ENCODE data around the gene PPEF2.
"Not testable (repeated sequence)": the region's sequence is repeated elsewhere in the genome, so short reads cannot be mapped to it uniquely, and the experiment has no call there.

The PPEF2 gene, protein sequence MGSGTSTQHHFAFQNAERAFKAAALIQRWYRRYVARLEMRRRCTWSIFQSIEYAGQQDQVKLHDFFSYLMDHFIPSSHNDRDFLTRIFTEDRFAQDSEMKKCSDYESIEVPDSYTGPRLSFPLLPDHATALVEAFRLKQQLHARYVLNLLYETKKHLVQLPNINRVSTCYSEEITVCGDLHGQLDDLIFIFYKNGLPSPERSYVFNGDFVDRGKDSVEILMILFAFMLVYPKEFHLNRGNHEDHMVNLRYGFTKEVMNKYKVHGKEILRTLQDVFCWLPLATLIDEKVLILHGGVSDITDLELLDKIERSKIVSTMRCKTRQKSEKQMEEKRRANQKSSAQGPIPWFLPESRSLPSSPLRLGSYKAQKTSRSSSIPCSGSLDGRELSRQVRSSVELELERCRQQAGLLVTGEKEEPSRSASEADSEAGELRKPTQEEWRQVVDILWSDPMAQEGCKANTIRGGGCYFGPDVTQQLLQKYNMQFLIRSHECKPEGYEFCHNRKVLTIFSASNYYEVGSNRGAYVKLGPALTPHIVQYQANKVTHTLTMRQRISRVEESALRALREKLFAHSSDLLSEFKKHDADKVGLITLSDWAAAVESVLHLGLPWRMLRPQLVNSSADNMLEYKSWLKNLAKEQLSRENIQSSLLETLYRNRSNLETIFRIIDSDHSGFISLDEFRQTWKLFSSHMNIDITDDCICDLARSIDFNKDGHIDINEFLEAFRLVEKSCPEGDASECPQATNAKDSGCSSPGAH

GRCh38 chr4:75902352-75902751 lies at the start of gene PPEF2:
TSS of gene PPEF2 (minus strand) at chr4:75902452. CDS start at chr4:75896325, 6,127 bp downstream.
- no peak for DNase-seq

- no peak for DNase-seq
Measured at GRCh38 chr4:75950213-75950815, 48.1 kb upstream of the PPEF2 start.

GRCh38 chr4:75948822-75949444 lies 46.7 kb upstream of the PPEF2 start:
- no peak for DNase-seq

GRCh38 chr4:75940692-75941253 lies 38.5 kb upstream of the PPEF2 start, which contains the start of gene NAAA:
TSS of gene NAAA (minus strand) at chr4:75941013. CDS start at chr4:75940949, 64 bp downstream.
- peak; percentile 29 for DNase-seq

GRCh38 chr4:75939890-75940691 lies 37.8 kb upstream of the PPEF2 start:
- peak; percentile 29 for DNase-seq

GRCh38 chr4:75935628-75936027 lies 33.4 kb upstream of the PPEF2 start:
- no peak for DNase-seq

GRCh38 chr4:75930152-75930551 lies 27.9 kb upstream of the PPEF2 start:
- DNase-seq: no peak

DNA sequence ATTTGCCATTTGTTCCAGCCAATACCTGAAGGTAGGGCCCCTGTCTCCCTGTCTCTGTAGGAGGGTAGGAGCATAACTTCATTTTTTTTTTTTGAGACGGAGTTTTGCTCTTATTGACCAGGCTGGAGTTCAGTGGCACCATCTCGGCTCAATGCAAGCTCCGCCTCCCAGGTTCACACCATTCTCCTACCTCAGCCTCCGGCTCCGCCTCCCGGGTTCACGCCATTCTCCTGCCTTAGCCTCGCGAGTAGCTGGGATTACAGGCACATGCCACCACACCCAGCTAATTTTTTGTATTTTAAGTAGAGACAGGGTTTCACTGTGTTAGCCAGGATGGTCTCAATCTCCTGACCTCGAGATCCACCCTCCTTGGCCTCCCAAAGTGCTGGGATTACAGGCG lies 22.7 kb upstream of the PPEF2 start:
- DNase-seq: not testable (repeated sequence)

- no peak for DNase-seq
Measured at GRCh38 chr4:75924309-75924827, 22.1 kb upstream of the PPEF2 start.

- DNase-seq: no peak
Measured at GRCh38 chr4:75922588-75922987, 20.3 kb upstream of the PPEF2 start.

DNA sequence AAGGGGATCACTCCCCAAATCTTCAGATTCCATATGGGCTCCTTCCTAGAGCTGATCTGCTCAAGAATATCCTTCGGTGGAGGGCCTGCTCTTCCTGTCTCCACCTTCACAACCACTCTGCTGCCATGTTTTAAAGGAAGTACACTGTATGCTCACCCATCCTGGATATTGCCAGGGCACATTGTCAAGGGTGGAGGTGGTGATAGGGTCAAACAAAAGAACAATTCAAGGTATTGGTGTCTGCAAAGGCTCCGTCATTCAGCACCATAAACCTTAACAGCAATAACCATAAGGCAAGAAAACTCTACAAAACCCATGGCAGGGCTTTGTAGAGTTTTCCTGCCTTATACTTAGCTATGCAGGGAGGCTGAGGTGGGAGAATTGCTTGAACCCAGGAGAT lies 19.7 kb upstream of the PPEF2 start:
- DNase-seq: no peak

- no peak for DNase-seq
Measured at GRCh38 chr4:75920327-75920726, 18.1 kb upstream of the PPEF2 start.

- DNase-seq: no peak
Measured at GRCh38 chr4:75919920-75920319, 17.7 kb upstream of the PPEF2 start.

GRCh38 chr4:75916091-75916661 lies 13.9 kb upstream of the PPEF2 start:
- peak; percentile 4 for DNase-seq

DNA sequence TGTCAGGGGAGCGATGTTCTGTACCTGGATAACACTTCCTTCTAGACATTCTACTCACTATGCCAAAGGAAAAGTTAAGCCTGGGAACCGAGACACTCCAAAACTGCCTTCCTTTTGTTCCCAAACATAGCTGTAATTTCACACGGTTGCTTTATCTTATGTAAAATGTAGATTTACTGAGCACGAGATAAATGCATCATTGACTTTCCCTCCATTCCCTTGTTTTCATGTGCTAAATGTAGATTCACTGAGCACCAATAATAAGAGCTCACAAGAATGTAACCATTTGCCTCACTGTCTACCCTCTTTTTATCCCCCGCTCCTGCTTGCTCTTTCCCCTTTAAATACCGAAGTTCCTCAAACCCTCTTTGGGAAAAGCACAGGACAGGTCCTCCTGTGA lies 10.7 kb upstream of the PPEF2 start:
- DNase-seq: no peak

- DNase-seq: not testable (repeated sequence)
Measured at GRCh38 chr4:75910831-75911230, 8.6 kb upstream of the PPEF2 start.

DNA sequence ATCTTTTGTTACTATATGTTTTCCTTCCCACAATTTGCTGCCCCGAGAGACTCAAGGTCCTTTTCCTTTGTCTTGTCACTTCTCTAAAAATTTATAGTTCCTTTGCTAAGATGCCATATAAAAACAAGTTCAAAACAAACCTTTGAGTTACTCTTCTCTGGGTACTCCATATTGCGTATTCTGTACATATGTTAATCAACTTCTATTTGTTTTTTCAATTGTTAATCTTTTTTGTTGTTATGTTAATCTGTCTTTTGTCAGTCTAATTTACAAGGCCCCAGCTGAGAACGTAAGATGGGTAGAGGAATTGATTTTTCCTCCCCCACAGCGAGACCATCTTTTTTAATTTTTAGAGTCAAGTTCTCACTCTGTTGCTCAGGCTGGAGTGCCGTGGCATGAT lies 7.2 kb upstream of the PPEF2 start:
- DNase-seq: no peak

DNA sequence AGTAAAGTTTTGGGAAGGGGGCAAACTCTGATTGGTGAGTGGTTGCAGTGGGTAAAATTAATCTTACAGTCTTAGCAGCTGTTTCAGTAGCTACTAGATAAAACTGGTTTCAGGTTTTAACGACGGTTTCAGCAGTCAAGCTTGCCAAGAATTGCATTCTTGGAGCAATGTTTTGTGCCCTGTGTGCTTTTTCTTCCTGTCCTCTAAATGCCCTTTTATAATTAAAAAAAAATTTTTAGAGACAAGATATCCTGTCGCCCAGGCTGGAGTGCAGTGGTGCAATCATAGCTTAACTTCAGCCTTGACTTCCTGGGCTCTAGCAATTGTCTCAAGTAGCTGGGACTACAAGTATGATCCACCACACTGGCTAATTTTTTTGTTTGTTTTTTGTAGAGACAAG lies 6.3 kb upstream of the PPEF2 start:
- no peak for DNase-seq

GRCh38 chr4:75907966-75908365 lies 5.7 kb upstream of the PPEF2 start:
- DNase-seq: no peak

DNA sequence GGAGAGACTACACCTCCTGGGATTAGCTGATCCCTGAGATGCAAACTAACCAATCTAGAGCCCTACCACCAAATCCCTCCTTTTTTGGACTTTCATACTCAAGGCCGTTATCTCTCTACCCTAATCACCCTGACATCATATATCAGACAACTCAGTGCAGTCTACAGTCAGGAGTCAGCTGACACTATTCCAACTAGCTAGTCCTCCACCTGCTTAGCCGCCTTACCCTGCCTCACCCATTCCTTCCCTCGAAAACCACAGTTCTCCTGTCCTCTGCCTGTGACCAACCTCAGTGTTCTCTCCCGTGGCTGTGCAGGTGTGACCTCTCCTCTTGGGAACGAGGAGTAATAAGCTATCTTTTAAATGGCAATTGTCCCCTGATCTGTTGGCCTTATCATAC lies 1.8 kb upstream of the PPEF2 start:
- DNase-seq: no peak

DNA sequence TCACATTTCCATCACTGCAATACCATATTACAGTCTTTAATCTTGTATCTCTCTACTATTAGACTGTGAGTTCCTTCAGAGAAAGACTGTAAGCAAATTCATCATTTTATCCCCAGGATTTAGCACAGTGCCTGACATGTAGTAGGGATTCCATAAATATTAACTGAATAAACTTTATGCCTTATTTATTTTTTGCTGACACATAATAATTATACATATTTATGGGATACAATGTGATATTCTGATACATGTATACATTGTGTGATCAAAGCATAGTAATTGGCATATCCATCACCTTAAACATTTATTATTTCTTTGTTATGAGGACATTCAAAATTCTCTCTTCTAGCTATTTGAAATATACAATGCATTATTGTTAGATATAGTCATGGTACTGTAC lies 3.7 kb downstream of the PPEF2 start:
- DNase-seq: no peak
